GM21360 (cell line): ENCODE results near the gene CENPF.
"Not testable (repeated sequence)": the region's sequence is repeated elsewhere in the genome, so short reads cannot be mapped to it uniquely, and the experiment has no call there.

Experiments used
- ATAC-seq: cut with Tn5 transposase; IDR thresholded peaks from one replicate; pipeline ENCODE4 v1.9.1; 2021; ENCODE audit warnings: mild to moderate bottlenecking, moderate library complexity; ENCODE audit not compliant: unreplicated experiment

Gene CENPF

GRCh38 chr1:214650664-214651063, 47.7 kb downstream of the CENPF start:
- ATAC-seq: no peak

- no peak for ATAC-seq
Observed at GRCh38 chr1:214657299-214657698, 54.3 kb downstream of the CENPF start.

GRCh38 chr1:214658175-214658574, 55.2 kb downstream of the CENPF start:
- ATAC-seq: no peak

- no peak for ATAC-seq
Observed at GRCh38 chr1:214658785-214659184, 55.8 kb downstream of the CENPF start.

GRCh38 chr1:214660190-214660589, 57.2 kb downstream of the CENPF start:
- ATAC-seq: no peak

GRCh38 chr1:214660900-214661299, 57.9 kb downstream of the CENPF start:
- ATAC-seq: no peak

GRCh38 chr1:214662223-214662785, 59.3 kb downstream of the CENPF start:
- no peak for ATAC-seq

GRCh38 chr1:214664651-214665433, 61.8 kb downstream of the CENPF start:
- ATAC-seq: no peak

GRCh38 chr1:214665606-214666110, 62.7 kb downstream of the CENPF start:
- ATAC-seq: no peak

- ATAC-seq: no peak
Observed at GRCh38 chr1:214666674-214667073, 63.7 kb downstream of the CENPF start.

GRCh38 chr1:214670098-214670497, 67.1 kb downstream of the CENPF start:
- no peak for ATAC-seq

GRCh38 chr1:214673029-214673428, 70.0 kb downstream of the CENPF start:
- not testable (repeated sequence) for ATAC-seq

GRCh38 chr1:214673576-214673975, 70.6 kb downstream of the CENPF start:
- no peak for ATAC-seq

GRCh38 chr1:214675524-214675923, 72.5 kb downstream of the CENPF start:
- not testable (repeated sequence) for ATAC-seq

- ATAC-seq: no peak
Observed at GRCh38 chr1:214676747-214677146, 73.8 kb downstream of the CENPF start.

- no peak for ATAC-seq
Observed at GRCh38 chr1:214677945-214678344, 75.0 kb downstream of the CENPF start.

GRCh38 chr1:214678386-214678785, 75.4 kb downstream of the CENPF start:
- ATAC-seq: no peak

GRCh38 chr1:214683621-214684020, 80.6 kb downstream of the CENPF start:
- ATAC-seq: no peak

- ATAC-seq: no peak
Observed at GRCh38 chr1:214685906-214686305, 82.9 kb downstream of the CENPF start.

- no peak for ATAC-seq
Observed at GRCh38 chr1:214686497-214686896, 83.5 kb downstream of the CENPF start.

- no peak for ATAC-seq
Observed at GRCh38 chr1:214688891-214689290, 85.9 kb downstream of the CENPF start.

GRCh38 chr1:214694769-214695168, 91.8 kb downstream of the CENPF start:
- ATAC-seq: no peak
